Neutrophil (primary cell): ENCODE data around the gene ACBD6.

Experiments
- H3K27ac ChIP-seq: fragments of 200-600 bp; sonication (generic); 2 replicates; pipeline ENCODE4 v1.5.1; 2016; ENCODE audit warnings: mild to moderate bottlenecking, moderate library complexity
- H3K27me3 ChIP-seq: fragments of 200-600 bp; sonication (generic); 2 replicates; pipeline ENCODE4 v1.6.0; 2016; ENCODE audit warnings: mild to moderate bottlenecking
- H3K36me3 ChIP-seq: fragments of 200-600 bp; sonication (generic); 2 replicates; pipeline ENCODE4 v1.5.1; 2017
- H3K4me1 ChIP-seq, 2 experiments: fragments of 200-600 bp in 1 of 2; sonication (generic) in 1 of 2; 1 replicate in 1 of 2; 2 replicates in 1 of 2; pipeline versions ENCODE4 v1.5.1 to v1.6.1; 2013 to 2016; ENCODE audit warnings: low read depth in 1 of 2, low read length in 1 of 2, mild to moderate bottlenecking in 1 of 2, moderate library complexity in 1 of 2; ENCODE audit not compliant: control insufficient read depth in 1 of 2, insufficient read depth in 1 of 2
- H3K4me3 ChIP-seq, 2 experiments: fragments of 200-600 bp in 1 of 2; sonication (generic) in 1 of 2; 1 replicate in 1 of 2; 2 replicates in 1 of 2; pipeline ENCODE4 v1.5.1; 2013 to 2016; ENCODE audit warnings: low read depth in 1 of 2, low read length in 1 of 2, mild to moderate bottlenecking in 1 of 2, moderate library complexity in 1 of 2
- H3K9me3 ChIP-seq: fragments of 200-600 bp; sonication (generic); 2 replicates; pipeline ENCODE4 v1.5.1; 2016
- CTCF ChIP-seq: fragments of 200-600 bp; sonication (generic); IDR thresholded peaks from 2 replicates; pipeline ENCODE4 v1.5.1; 2016; ENCODE audit warnings: antibody characterized with exemption

Gene ACBD6

GRCh38 chr1:180258290-180258689, 244.1 kb downstream of the ACBD6 start:
- Histone ChIP-seq H3K36me3 (no peaks in the 10 kb centered on the region), H3K4me3 (no peak overlapping the region), H3K27me3 (peaks cover 38% of the 10 kb centered on the region), H3K9me3 (no peaks in the 10 kb centered on the region), H3K27ac (no peak overlapping the region), H3K4me1 (peaks cover under 1 to 1% of the 10 kb centered on the region in 2 experiments)
- TF ChIP-seq CTCF: no peak

GRCh38 chr1:180257486-180257885, 244.9 kb downstream of the ACBD6 start:
- TF ChIP-seq CTCF: no peak
- H3K4me1 ChIP-seq: peaks cover 9% of the 10 kb centered on the region in 2 experiments
- H3K4me3 ChIP-seq: no peak overlapping the region
- no peaks in the 10 kb centered on the region for H3K36me3 ChIP-seq
- no peaks in the 10 kb centered on the region for H3K9me3 ChIP-seq
- H3K27me3 ChIP-seq: peaks cover 30% of the 10 kb centered on the region
- no peak overlapping the region for H3K27ac ChIP-seq

GRCh38 chr1:180257028-180257386, 245.4 kb downstream of the ACBD6 start:
- H3K27me3 ChIP-seq: peaks cover 27% of the 10 kb centered on the region
- peaks cover 13 to 14% of the 10 kb centered on the region in 2 experiments for H3K4me1 ChIP-seq
- no peak for TF ChIP-seq CTCF
- no peak overlapping the region for H3K4me3 ChIP-seq
- no peaks in the 10 kb centered on the region for H3K9me3 ChIP-seq
- no peaks in the 10 kb centered on the region for H3K36me3 ChIP-seq
- H3K27ac ChIP-seq: no peak overlapping the region

- Histone ChIP-seq H3K27ac (no peak overlapping the region), H3K27me3 (peaks cover 22% of the 10 kb centered on the region), H3K4me1 (peaks cover 13 to 14% of the 10 kb centered on the region in 2 experiments), H3K4me3 (no peak overlapping the region), H3K9me3 (no peaks in the 10 kb centered on the region), H3K36me3 (no peaks in the 10 kb centered on the region)
- TF ChIP-seq CTCF: no peak
Measured at GRCh38 chr1:180256341-180257027, 245.9 kb downstream of the ACBD6 start.

GRCh38 chr1:180255536-180256340, 246.6 kb downstream of the ACBD6 start:
- H3K9me3 ChIP-seq: no peaks in the 10 kb centered on the region
- no peak overlapping the region for H3K27ac ChIP-seq
- no peak overlapping the region for H3K4me3 ChIP-seq
- H3K36me3 ChIP-seq: no peaks in the 10 kb centered on the region
- H3K27me3 ChIP-seq: peaks cover 20% of the 10 kb centered on the region
- TF ChIP-seq CTCF: no peak
- H3K4me1 ChIP-seq: peaks cover 13 to 14% of the 10 kb centered on the region in 2 experiments
